SHP77 treated with DMSO at 0.1 percent for 48 hours (cell line): ENCODE results near the gene PAPPA.

Experiments
- DNase-seq: peaks from one replicate; lab custom pipeline; 2025; lab: John Stamatoyannopoulos, UW

PAPPA gene

GRCh38 chr9:116387934-116388698, 234.5 kb downstream of the PAPPA start:
- DNase-seq = no peak

GRCh38 chr9:116389541-116390302, 236.1 kb downstream of the PAPPA start:
- no peak for DNase-seq

- no peak for DNase-seq
These were observed 237.0 kb downstream of the PAPPA start for GRCh38 chr9:116390303-116391228.

GRCh38 chr9:116391306-116391900, 237.8 kb downstream of the PAPPA start:
- no peak for DNase-seq

GRCh38 chr9:116393198-116393597, 239.6 kb downstream of the PAPPA start:
- DNase-seq = no peak

GRCh38 chr9:116394070-116394469, 240.5 kb downstream of the PAPPA start:
- DNase-seq = no peak

GRCh38 chr9:116394894-116395698, 241.5 kb downstream of the PAPPA start:
- DNase-seq = no peak

GRCh38 chr9:116395699-116396037, 242.1 kb downstream of the PAPPA start:
- DNase-seq = no peak

- no peak for DNase-seq
These were observed 249.6 kb downstream of the PAPPA start for GRCh38 chr9:116403171-116403570.

- no peak for DNase-seq
These were observed 250.6 kb downstream of the PAPPA start for GRCh38 chr9:116404228-116404627.

- no peak for DNase-seq
These were observed 251.7 kb downstream of the PAPPA start for GRCh38 chr9:116405321-116405720.

GRCh38 chr9:116406469-116406868, 252.9 kb downstream of the PAPPA start:
- no peak for DNase-seq

GRCh38 chr9:116409129-116409528, 255.5 kb downstream of the PAPPA start:
- DNase-seq = no peak

- DNase-seq = no peak
These were observed 256.0 kb downstream of the PAPPA start for GRCh38 chr9:116409638-116410037.

- no peak for DNase-seq
These were observed 257.9 kb downstream of the PAPPA start for GRCh38 chr9:116411506-116411905.

- DNase-seq = no peak
These were observed 260.8 kb downstream of the PAPPA start for GRCh38 chr9:116414374-116414773.

GRCh38 chr9:116416421-116416820, 262.8 kb downstream of the PAPPA start:
- no peak for DNase-seq

GRCh38 chr9:116417464-116417863, 263.9 kb downstream of the PAPPA start:
- no peak for DNase-seq

GRCh38 chr9:116419181-116419580, 265.6 kb downstream of the PAPPA start:
- no peak for DNase-seq

- no peak for DNase-seq
These were observed 267.5 kb downstream of the PAPPA start for GRCh38 chr9:116420993-116421538.
